GM12865 (cell line): ENCODE data around the gene UBA52.

Experiments used
- DNase-seq: peaks from one replicate; pipeline ENCODE4 v3.0.0; 2010; ENCODE audit warnings: low read depth
- H3K4me3 ChIP-seq: 2 replicates; pipeline ENCODE4 v1.5.1; 2011; ENCODE audit warnings: mild to moderate bottlenecking, low read depth, low read length, control low read depth
- TF ChIP-seq, protein P1 (sequence below): IDR thresholded peaks from 2 replicates; pipeline ENCODE4 v1.5.1; 2011; ENCODE audit warnings: low read length, control low read depth, low read depth, inconsistent platforms; ENCODE audit not compliant: insufficient read depth; ENCODE audit errors: missing control alignments

The UBA52 gene

GRCh38 chr19:18613589-18614234, 42.1 kb downstream of the UBA52 start:
- H3K4me3 ChIP-seq: no peak overlapping the region
- TF ChIP-seq, protein P1, sequence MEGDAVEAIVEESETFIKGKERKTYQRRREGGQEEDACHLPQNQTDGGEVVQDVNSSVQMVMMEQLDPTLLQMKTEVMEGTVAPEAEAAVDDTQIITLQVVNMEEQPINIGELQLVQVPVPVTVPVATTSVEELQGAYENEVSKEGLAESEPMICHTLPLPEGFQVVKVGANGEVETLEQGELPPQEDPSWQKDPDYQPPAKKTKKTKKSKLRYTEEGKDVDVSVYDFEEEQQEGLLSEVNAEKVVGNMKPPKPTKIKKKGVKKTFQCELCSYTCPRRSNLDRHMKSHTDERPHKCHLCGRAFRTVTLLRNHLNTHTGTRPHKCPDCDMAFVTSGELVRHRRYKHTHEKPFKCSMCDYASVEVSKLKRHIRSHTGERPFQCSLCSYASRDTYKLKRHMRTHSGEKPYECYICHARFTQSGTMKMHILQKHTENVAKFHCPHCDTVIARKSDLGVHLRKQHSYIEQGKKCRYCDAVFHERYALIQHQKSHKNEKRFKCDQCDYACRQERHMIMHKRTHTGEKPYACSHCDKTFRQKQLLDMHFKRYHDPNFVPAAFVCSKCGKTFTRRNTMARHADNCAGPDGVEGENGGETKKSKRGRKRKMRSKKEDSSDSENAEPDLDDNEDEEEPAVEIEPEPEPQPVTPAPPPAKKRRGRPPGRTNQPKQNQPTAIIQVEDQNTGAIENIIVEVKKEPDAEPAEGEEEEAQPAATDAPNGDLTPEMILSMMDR: no peak

GRCh38 chr19:18616023-18616422, 44.4 kb downstream of the UBA52 start:
- no peak for DNase-seq
- no peak overlapping the region for H3K4me3 ChIP-seq
- TF ChIP-seq, protein P1: no peak

More at GRCh38 chr19:18613589-18614234, 42.1 kb downstream of the UBA52 start:
- no peak for DNase-seq

GRCh38 chr19:18617562-18617961, 45.9 kb downstream of the UBA52 start:
- H3K4me3 ChIP-seq: no peak overlapping the region
- no peak for DNase-seq
- TF ChIP-seq, protein P1: no peak

GRCh38 chr19:18618236-18618635, 46.6 kb downstream of the UBA52 start:
- no peak overlapping the region for H3K4me3 ChIP-seq
- TF ChIP-seq, protein P1: no peak
- DNase-seq: no peak

- no peak for DNase-seq
- H3K4me3 ChIP-seq: no peak overlapping the region
- TF ChIP-seq, protein P1: no peak
Observed at GRCh38 chr19:18620311-18620710, 48.7 kb downstream of the UBA52 start.

DNA sequence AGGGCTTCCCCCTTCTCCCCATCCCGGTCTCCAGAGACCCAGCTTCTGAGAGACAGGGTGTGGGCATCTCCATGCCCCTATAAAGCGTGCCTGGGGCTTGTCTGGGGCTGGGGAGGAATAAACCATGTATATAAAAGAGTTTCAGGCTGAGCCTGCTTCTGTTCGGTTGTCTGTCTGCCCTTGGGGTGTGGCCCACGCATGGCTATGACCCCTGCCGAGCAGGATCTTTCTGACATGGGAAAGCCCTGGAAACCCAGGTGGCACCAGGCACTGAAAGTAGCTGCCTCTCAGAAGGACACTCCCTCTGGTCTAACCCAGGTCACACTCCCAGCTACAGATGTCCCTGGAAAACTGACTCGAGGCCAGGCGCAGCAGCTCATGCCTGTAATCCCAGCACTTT, 49.2 kb downstream of the UBA52 start:
- TF ChIP-seq, protein P1: no peak
- H3K4me3 ChIP-seq: no peak overlapping the region
- DNase-seq: no peak

DNA sequence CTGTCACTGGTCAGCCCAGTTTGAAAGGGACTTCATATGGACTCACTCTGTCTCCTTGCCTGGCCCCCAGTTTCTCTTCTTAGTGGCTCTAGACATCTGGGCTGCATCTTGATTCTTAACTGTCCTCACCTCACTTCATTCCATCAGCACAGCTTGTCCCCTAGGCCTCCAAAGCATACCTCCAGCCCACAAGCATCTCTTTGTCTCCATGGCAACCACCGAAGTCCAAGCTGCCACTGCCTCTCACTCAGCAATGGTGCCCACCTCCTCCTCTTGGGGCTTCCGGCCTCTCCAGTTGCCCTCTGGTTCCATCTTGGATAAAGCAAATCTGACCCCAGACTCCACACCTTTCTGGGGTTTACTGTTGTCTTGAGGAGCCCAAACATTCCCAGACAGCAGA, 55.2 kb downstream of the UBA52 start:
- DNase-seq: no peak
- TF ChIP-seq, protein P1: no peak
- H3K4me3 ChIP-seq: no peak overlapping the region
